NCI-H446 treated with DMSO at 0.1 percent for 48 hours (cell line): ENCODE results near the gene PATL2.
"Not testable (repeated sequence)": the region's sequence is repeated elsewhere in the genome, so short reads cannot be mapped to it uniquely, and the experiment has no call there.

Experiments
- DNase-seq: peaks from one replicate; lab custom pipeline; 2025; lab: John Stamatoyannopoulos, UW

Gene PATL2

DNA sequence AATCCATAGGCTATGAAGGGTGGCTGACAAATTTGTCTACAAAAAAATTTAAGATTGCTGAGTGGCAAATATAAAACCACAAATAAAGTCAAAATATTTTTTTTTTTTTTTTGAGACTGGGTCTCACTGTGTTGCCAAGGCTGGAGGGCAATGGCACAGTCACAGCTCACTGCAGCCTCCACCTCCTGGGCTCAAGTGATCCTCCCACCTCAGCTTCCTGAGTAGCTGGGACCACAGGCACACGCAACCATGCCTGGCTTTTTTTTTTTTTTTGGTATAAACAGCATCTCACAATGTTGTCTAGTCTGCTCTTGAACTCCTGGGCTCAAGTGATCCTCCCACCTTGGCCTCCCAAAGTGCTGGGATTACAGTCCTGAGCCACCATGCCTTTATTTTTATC, 20.9 kb downstream of the PATL2 start:
- DNase-seq, result not testable (repeated sequence)

DNA sequence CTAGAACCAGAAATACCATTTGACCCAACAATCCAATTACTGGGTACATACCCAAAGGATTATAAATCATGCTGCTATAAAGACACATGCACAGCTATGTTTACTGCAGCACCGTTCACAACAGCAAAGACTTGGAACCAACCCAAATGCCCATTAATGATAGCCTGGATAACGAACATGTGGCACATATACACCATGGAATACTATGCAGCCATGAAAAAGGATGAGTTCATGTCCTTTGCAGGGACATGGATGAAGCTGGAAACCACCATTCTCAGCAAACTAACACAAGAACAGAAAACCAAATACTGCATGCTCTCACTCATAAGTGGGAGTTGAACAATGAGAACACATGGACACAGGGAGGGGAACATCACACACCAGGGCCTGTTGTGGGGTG, 21.8 kb downstream of the PATL2 start:
- not testable (repeated sequence) for DNase-seq

DNA sequence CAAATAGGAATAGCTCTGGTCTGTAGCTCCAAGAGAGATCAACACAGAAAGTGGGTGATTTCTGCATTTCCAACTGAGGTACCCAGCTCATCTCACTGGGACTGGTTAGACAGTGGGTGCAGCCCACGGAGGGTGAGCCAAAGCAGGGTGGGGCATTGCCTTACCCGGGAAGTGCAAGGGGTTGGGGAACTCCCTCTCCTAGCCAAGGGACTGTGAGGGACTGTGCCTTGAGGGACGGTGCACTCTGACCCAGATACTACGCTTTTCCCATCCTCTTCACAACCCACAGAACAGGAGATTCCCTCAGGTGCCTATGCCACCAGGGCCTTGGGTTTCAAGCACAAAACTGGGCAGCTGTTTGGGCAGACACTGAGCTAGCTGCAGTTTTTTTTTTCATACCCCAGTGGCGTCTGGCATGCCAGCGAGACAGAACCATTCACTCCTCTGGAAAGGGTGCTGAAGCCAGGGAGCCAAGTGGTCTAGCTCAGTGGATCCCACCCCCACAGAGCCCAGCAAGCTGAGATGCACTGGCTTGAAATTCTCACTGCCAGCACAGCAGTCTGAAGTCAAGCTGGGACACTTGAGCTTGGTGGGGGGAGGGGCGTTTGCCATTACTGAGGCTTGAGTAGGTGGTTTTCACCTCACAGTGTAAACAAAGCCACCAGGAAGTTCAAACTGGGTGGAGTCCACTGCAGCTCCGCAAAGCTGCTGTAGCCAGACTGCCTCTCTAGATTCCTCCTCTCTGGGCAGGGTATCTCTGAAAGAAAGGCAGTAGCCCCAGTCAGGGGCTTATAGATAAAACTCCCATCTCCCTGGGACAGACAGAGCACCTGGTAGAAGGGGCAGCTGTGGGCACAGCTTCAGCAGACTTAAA, 28.1 kb downstream of the PATL2 start:
- not testable (repeated sequence) for DNase-seq

DNA sequence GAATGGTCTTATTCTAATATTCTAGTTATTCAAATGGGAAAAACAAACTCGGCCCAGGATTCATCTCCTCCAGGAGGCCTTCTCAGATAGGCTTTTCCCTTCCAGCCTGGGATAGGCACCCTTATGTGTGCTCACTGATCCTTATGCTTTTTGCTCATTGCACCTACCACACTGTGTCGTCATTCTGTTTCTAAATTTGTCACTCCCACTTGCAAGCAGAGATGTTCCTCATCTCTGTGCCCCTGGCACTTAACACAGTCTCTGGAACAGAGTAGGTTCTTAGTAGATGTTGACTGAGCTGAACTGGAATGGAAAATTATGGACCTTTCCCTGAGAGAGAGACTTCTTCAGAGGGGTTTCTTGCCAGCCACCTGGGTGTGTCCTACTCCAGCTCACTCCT, 28.9 kb downstream of the PATL2 start:
- no peak for DNase-seq

DNA sequence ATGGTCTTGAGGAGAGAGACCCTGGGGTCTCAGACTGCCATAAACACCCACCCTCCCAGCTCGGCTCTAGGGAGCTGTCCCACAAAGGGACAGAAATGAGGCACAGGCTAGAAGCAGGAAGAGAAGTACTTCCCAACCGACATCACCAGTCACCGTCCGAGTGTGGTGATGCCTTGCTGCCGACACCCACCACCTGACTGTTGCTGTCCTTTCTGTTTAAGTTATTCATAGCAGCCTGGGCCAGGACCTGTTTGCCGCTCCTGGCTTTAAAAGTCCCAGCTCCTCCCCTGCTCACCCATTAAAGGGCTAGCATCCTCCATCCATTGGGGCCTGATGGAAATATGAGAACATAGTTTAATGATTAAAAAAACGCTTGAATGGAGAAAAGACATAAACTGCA, 34.4 kb downstream of the PATL2 start:
- DNase-seq, result no peak

DNA sequence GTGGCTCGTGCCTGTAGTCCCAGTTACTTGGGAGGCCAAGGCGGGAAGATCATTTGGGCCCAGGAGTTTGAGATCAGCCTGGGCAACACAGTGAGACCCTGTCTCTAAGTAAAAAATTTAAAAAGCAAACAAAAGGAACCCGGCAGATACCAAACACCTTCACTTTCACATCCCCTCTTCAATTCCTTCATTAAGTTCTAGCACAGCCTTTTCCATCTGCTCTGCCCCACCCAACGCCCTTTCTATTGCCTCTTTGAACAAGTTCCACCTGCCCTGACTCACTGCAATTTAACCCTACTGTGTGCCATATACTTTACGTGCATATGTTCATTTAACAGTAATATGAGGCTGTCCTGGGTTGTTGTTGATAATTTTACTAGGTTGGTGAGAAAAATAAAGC, 35.2 kb downstream of the PATL2 start:
- no peak for DNase-seq

DNA sequence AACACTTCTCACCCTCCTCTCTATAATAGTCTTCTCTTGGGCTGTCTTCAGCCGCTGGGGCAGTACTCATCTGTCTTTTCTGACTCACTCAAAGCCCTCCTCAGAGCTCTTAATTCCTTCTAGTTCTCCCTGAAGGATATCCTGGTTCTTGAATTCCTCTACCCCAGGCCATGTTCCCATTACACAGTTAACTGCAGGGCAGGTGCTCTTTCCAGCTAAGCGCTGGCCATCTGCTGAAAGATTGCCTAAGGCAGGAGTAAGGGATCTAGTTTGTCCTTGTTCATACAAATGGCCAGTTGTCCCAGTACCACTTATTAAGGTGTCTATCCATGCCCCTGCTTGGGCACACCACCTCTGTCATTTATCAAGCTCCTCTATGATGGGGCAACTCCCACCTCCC, 37.5 kb downstream of the PATL2 start:
- no peak for DNase-seq

DNA sequence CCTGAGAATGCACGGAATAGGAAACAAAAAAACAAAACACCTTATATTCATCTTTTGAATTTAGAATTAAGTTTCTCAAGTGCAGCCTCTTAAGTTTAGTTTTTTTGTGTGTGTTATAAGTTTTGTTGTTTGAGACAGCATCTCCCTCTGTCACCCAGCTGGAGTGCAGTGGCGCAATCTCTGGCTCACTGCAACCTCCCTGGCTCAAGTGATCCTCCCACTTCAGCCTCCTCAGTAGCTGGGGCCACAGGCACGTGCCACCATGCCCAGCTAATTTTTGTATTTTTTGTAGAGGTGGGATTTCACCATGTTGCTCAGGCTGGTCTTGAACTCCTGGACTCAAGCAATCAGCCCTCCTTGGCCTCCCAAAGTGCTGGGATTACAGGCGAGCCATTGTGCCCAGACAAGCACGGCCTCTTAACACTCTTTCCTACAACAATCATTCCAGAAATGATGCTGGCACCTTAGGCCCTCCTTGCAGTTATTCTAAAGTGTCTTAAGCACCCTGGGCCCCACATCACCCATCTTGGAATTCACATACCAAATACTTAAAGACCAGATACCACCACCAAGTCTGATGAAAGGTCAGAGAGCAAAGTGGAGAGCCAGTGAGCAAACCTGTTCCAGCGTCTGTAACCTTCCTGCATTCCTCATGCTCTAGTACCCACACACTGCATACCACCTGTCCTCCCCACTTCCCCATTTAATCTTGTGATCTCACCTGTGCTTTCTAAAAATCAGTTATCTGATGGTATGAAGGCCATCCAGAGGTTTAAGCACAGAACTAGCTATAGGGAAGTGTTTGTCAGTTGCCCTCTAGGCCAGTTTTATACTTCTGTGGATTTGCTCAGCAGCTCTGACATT, 40.8 kb downstream of the PATL2 start:
- DNase-seq, result no peak

DNA sequence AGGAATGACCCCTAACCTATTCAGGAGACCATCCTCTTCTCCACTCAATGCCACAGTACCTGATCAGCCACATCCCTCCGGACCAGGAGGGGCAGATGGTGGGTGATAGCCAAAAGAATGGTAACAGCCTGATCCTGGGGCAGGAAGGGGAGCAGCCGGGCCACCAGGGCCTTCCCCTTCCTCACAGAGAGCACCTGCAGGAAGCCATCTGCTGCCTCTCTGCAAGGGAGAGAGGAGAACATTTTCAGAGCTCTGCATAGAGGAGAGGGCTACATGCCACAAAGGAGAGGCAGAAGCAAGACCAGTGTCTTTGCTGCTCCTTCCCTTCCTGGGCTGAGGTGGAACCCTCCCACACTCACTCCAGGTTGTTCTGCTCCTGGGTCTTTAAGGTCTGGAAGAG, 42.2 kb downstream of the PATL2 start:
- DNase-seq, result no peak

DNA sequence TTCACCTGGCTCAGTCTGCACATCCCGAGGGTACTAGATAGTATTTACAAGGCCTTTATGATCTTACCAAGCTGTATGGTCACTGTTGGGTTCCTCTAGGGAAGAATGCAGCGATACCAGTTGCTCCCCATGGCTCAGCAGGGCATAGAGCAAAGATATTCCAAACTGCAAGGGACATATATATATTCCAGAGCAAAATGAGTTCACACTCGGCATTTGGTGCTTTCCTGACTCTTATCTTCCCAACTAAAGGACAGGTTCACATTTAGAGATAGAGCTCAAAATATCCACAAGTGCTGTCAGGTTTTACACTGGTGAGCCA, 44.1 kb downstream of the PATL2 start:
- DNase-seq, result no peak

DNA sequence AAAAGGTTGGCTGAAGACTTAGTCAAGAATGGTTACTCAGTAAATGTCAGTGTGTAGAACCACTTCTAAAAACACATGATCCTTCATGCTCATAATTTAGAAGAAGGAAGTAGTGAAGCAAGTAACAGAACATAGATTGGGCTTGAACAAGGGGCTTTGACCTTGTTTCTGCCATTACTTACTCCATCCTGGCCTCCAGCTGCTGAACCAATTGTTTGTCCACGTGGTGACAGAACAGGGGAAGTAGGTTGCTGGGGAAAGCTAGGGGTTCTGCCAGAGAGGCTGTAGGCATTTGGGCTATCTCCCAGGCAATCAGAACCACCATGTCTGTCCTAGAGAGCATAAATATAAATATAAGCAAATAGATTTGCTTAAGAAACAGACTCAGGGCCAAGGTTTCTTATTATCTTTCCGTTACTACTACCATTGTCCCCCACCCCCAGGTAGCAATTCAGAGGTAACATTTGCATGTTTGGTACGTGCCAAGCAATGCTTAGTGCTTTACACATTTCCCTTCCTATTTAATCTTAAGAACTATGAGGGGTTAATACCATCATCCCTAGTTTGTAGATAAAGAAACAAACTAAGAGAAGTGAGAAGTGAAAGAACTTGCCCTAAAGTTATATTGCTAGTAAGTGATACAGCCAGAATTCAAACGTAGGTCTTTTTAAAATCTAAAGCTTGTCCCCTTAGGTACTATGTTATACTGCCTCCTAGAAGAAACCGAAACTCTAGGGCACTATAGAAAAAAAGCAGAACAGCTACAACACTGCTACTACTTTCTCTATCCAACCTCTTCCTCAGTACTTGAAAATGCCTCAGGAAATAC, 44.7 kb downstream of the PATL2 start:
- DNase-seq, result no peak

DNA sequence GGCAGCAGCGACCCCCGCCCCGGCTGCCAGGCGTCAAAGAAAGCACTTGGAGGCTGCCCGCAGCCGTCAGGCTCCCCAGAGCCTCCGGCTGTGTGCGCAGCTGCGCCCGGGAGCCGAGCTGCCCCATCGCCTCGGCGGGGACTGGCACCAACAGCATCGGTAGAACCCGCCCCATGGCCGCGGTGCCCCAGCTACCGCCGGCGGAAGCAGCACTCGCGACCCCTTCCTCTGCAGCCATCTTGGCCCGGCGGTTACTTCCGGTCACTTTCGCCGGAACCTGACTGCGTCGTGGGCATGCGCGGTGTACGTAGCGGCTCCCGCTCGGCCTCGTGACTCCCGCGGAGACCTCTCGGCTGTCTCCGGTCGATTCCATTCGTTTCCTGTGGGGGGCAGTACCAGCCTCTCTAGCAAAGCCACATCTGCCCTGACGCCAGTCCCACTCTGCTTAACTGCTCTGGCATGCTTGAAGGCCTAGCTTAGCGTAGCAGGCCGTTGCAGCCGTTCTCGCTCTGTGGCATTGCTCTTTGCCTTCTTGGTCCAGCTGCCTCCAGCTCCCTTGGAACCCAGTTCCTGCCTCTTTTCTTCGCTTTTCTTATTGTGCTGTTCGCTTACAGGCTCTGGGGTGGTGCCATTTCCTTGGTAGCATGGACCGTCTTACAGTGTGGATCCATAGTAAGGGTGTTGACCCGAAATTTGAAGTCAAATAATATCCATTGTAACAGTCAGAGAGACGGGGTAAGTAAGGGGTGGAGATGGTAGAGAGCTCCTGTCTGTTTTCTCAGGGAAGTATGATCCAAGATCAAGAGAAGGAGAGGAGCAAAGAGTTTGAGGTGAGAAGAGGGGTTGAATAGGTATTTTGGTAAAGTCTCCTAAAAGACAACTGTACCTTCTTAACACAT, 47.5 kb downstream of the PATL2 start, which contains the start of gene SPG11:
Gene SPG11 (minus strand): TSS at position 253 of the 899 bp plus-strand sequence. CDS start 15 bp downstream, at position 238.
- DNase-seq, result peak; percentile 90

DNA sequence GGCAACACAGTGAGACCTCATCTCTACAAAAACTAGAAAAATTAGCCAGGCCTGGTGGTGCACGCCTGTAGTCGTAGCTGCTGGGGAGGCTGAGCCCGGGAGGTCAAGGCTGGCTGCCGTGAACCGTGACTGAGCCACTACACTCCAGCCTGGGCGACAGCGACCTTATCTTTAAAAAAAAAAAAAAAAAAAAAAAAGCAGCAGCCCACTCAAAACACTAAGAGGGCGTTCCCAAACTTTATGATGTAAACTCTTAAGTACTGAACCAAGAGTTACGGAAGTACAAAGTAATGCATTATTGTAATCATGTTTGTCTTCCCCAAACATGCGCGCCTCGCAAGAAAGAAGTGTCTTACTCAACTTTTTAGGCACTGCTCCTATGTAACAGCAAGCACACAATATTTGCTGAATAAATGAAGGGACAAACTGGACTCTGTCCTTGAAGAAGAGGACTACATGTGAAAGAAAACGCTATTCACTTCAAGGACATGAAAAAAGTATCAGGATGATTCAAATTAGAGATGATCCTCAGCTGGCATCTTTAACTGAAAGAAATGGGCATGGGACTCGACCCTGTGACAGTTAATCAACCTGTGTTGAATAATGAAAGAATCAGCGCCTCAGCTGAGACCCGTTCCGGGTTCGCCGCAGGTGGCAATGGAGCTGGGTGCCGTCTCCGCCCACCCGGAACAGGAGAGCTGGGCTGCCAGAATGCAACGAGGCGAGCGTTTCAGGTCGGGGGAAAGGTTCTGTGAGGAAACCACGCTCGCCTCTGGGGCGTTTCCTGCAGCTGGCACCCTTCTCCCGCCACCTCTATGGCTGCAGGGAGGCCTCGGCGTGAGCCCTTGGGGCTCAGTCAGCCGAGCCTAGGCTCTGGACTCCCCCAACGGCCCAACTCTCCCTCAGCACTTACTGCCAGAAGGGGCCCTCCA, 48.4 kb downstream of the PATL2 start:
- no peak for DNase-seq

DNA sequence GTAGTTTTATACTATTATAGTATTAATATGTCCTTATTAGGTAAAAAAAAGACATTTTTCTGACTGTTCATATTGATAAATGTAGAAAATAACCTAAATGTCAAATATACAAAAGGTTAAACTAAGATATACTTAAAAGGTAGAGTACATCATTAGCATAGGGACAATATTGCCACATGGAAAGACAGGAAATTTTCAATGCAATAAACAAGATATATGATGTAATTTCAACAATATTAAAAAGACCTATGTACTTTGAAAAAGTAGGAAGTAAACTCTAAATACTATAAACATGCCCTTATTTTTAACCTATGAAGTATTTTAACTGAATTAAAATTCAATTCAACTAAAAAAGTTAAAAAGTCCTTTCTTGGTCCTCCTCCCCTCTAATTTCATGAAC, 49.5 kb downstream of the PATL2 start:
- DNase-seq, result no peak

DNA sequence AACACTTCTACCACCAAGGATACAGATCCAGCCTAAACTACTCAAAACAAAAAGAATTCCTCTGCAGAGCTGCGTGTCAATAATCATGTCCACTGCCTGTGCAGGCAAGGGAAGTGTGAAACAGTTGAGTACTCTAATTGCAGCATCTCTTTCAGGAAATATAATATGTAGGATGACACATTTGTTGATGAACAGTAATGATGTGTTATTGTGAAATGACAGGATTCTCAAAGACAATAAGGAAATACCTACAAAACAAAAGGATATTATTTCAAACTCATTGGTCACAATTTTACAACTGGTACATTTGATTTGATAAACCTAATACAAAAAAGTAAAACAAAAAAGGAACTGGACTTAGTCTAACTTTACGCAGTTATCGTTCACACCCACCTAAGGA, 52.1 kb downstream of the PATL2 start:
- DNase-seq, result no peak

DNA sequence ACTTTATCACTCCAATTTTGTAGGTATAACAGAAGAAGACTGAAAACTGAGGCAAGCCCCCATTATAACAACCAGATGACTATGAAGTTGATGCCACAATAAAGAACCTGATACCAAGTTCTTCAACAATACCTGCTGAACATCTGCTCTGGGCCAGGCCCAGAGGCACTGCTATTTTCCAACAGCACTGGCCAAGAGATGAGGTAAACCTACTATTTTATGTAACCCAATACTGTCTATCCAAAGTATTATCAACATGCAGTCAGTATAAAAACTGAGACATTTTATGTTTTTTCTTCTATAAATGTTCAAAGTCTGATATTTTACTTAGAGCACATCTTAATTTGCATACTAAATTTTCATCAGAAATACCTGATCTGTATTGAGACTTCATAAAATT, 53.7 kb downstream of the PATL2 start:
- no peak for DNase-seq

DNA sequence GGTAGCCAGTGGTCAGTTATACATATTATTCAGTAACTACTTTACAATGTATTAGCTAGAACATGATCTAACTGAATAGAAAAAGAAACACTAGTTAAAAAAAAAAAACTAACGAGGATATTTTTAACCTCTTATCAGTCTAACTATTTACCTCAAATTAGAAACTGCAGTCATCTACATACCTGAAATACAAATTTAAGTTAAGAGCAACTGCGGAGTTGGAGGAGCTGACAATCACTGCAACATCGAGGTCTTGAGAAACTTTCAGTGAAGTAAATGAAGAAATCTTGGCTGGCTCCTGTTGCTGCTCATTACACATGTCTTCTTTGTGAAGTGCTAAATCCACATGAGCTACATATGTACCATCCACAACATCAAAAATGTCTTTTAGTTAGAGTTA, 54.2 kb downstream of the PATL2 start:
- DNase-seq, result no peak

DNA sequence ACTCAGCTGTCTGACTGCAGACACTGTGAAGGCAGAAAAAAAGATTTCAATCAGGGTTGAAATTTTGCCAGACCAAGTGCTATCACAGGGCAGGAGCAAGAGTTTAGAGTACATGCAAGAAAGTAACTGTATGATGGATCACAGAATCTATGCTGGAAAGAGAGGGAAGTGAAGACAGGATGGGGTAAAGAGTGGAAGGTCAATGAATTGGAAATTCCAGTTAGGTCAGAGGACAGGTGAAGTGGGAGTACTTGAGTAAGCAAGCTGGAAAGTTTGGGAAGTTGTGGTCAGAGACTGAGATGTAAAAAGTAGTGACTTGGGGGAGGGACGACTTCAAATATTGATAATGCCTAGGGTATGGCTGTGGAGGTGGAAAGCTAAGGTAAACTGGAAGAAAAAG, 54.8 kb downstream of the PATL2 start:
- no peak for DNase-seq

DNA sequence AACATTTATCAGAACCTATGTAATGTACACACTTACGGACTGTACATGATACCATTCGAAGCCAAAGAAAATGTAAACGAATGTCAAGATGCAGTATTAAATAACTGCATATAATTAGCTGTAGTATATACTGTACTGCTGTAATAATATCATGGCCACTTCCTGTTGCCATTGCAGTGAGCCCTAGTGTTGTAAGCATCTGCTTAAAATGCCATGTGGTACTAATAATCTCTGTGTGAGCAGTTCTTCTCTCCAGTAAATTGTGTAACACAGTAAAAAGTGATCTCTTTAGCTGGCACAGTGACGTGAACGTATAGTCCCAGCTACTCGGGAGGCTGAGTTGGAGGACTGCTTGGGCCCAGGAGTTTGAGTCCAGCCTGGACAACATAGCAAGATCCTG, 56.3 kb downstream of the PATL2 start:
- no peak for DNase-seq

DNA sequence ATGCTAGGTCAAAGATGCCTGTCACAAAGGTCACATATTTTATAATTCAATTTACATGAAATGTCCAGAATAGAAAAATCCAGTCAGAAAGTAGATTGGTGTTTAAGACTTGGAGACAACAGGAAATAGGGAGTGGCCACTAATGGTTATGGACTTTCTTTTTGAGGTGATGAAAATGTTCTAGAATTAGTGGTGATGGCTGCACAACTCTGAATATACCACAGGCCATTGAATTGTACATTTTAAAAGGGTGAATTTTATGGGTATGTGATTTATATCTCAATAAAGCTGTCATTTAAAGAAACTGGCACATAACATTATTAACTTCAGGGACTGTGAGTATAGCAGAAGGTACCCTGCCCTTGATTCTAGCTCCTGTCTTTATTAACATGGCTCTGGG, 63.5 kb downstream of the PATL2 start:
- no peak for DNase-seq
